NCI-H146 (cell line): ENCODE measurements around the gene TIMMDC1.
"Not testable (repeated sequence)": the region's sequence is repeated elsewhere in the genome, so short reads cannot be mapped to it uniquely, and the experiment has no call there.

ENCODE experiments used
- DNase-seq: peaks from one replicate; lab custom pipeline; 2025; lab: John Stamatoyannopoulos, UW

TIMMDC1 gene

DNA sequence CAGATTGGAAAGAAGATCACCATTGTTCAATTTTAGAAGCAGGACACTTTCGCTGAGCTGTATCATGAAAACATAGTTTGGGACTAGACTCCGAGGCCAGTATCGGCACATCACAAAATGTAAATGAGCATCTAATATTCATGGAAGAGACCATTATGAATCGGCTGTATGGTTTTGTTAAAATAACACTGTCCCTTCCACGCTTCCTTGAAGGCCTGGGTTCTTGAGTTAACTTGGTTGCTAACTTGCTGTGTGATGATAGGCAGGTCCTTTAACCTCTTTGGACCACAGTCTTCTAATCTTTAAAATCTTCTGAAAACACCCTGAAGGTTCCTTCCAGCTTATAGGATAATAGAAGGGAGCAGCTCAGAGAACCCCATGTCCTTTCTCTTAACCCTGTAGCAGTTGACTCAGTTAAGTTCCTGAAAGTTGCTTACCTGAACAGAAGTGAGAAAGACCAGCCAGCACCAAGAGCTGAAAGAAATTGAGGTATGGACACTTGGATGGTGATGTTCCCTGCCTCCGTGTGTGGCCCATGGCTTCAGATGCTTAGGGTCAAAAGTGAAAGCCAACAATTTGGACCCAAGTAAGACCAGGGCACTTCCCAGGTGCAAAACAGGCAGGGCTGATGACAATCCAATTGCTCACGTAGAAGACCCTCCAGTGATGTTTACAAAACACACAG lies 59.0 kb downstream of the TIMMDC1 start:
- DNase-seq, result no peak

DNA sequence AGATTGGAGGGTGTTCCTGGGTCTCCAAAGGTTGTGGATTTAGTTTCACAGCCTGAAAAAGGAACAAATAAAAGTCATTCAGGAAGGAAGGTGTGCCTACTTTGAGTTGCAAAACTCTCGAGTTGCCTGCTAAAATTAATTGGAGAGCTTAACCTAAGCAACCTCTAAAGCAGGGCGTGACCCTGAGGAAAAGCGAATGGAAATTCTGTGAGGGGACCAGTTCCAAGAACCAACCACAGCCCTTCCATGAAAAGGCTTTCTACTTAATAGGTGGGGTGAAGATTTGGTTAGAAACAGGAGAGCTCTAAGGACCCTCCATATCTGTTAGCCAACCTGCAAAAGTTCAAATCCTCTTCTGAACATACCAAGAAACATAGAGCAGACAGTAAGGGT lies 59.5 kb downstream of the TIMMDC1 start:
- DNase-seq, result no peak

DNA sequence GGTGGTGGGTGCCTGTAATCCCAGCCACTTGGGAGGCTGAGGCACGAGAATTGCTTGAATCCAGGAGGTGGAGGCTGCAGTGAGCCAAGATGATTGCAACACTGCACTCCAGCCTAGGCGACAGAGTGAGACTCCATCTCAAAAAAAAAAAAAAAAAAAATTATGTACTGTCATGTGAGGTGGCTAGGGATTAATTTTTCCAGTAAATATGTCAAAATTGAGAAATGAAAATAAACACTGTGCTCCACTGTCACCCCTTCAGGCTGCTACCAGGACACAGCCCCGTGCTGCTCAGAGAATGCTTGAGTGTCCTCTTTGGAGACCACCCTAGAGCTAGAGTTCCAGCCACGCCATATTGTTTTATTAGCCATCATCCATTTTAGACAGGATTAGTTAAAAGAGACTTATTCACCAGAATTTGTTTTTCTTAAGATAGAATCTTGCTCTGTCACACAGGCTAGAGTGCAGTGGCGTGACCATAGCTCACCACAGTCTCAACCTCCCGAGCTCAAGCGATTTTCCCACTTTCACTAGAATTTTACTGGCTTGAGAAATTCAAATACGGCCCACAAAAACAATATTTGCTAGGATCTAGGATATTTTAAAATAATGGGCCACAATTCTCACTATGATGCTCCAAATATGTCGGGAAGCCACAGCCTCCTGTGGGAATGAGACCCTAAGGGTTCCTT lies 60.4 kb downstream of the TIMMDC1 start:
- DNase-seq, result no peak

DNA sequence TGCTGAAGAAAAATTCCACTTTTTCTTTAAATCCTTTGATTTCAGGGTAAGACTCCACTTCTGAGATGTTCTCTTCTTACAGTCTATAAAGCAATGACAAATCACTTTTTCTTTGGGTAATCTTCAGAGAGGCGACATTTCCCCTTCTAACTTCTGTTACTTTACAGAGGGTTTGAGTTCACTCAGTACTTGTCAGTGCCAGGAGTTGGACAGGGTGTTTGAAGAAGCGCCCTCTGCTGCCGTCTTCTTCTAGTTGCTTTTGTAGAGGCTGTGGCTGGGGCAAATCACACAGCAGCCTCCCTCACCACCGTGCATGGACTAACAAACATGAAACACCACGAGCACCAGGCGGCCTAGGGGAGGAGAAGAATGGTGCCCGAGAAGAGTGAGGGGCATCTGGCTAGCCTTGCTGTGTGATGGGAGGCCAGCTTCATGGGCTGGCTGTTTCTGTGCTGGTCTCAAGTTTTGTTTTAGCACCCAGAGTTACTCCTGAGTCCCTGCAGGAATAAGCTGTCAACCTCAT lies 61.2 kb downstream of the TIMMDC1 start, which contains the start of gene CD80:
CD80 (minus strand) TSS at position 174 of the 523 bp plus-strand sequence. CDS start 1,886 bp downstream, outside the sequence.
- peak; percentile 21 for DNase-seq

DNA sequence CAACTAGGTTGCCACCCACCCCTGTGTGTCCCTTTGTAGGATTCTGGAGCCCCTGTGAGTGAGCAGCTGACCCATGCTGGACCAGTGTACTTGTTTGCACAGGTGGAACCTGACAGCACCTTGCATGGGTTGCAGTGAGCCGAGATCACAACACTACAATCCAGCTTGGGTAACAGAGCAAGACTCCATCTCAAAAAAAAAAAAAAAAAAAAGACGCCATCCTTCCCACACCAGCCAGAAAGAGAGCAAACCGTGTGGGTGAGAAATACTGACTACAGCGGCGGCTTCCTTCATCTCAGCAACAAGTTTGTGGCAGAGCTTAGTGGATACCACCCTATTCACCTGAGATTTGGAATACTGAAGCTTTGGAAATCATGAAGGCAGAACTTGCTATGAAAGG lies 61.8 kb downstream of the TIMMDC1 start:
- no peak for DNase-seq

DNA sequence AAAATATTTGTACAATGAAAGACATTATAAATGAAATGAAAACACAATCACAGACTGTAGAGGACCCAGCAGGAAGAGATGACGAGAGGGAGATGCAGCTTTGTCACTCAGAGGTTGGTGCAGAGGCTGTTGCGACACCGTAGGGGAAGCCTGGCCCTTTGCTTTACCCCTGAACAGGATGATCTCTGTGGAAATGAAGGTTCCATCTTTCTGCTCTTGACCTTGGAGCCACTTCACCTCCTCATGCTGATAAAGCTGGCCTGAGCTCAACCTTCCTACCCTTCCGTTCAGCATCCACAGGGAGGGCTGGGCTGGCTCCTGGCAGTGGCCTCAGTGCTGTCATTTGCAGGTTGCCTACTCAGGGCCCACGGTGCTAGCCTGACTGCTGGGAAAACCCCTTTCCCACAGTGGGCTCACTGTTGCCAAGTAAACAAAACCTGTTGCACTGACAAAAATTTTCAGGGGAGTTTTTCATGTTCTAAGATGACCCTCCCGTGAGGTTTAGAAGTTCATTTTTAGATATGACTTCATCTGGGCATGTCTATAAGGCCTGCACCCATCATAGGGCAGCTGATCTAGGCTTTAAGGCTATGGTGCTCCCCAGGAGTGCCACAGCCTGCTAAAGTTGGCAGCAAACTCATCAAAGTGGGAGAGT lies 64.1 kb downstream of the TIMMDC1 start:
- no peak for DNase-seq

DNA sequence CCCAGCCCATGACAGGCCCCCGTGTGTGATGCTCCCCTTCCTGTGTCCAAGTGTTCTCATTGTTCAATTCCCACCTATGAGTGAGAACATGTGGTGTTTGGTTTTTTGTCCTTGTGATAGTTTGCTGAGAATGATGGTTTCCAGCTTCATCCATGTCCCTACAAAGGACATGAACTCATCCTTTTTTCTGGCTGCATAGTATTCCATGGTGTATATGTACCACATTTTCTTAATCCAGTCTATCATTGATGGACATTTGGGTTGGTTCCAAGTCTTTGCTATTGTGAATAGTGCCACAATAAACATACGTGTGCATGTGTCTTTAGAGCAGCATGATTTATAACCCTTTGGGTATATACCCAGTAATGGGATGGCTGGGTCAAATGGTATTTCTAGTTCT lies 65.0 kb downstream of the TIMMDC1 start:
- not testable (repeated sequence) for DNase-seq

DNA sequence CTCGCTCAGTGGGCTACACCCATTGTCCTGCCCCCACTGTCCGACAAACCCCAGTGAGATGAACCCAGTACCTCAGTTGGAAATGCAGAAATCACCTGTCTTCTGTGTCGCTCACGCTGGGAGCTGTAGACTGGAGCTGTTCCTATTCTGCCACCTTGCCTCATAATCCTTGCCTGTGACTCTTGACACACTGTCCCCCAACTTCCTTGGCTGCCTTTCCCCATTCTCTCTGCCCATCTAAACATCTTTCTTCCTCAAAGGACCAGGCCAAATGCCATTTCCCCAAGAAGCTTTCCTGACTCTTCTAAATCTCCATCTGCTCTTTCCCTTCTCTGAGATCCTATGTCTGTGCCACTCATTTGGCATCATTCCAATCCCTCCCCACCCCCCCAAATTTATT lies 70.8 kb downstream of the TIMMDC1 start:
- DNase-seq, result no peak

DNA sequence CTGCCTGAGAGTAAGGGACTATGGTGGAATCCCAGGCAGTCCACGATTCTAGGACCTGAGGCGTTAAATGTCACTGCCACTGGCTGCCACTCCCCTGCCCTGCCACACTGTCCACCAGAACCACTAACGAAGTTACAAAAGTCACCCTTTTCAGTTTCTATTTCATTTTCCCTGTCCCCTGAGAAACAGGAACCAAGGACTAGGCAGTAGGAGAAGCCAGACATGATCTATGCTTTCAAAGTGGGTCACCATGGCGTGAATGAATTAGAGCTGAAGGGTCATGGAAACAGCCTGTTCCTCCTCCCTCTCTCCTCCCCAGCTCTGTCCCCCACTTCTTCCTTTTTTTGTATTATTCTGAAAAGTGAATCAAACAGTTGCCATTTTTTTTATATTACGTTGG lies 71.9 kb downstream of the TIMMDC1 start:
- no peak for DNase-seq

DNA sequence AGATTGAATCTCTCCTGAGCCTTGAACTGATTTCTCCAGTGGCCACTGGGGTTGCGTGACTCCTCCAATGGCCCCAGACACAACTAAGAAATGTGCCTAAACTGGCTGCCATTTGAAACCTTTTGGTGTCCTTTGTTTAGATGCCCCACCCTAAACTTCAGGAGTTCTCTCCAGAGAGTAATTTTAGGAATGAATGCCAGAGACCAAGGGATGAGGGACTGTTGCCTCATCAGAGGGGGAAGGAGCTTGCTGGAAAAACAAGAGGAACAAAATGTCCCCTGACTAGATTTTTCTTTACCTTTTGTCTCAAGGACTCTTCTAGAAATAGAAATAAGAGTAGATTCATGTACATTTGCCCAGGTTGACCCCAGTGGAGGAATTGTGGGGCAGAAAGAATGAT lies 72.9 kb downstream of the TIMMDC1 start:
- DNase-seq, result no peak

DNA sequence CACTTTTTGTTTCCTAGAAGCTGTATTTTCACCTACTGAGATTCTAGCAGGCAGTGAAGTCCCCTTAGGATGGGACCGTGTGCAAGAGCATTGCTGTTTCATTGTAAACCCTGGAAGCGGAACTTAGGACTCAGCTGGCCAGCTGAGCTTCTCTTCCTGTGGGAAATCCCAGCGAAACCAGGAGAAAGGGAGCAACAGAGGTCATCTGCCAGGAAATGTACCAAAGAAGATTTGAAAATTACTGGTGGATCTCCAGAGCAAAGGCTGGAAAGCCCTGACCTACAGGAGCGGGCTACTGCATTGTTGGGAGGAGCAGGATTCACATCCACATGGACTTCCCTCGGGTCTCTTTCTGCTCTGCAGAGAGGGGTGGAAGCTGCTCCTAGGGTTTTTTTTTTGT lies 73.3 kb downstream of the TIMMDC1 start:
- no peak for DNase-seq
